ENCODE measurements around the gene WDFY3.

The WDFY3 gene

GRCh38 chr4:84944947-84945346 is 21.5 kb downstream of the WDFY3 start:
- DNase-seq = no peak

GRCh38 chr4:84940960-84941359 is 25.5 kb downstream of the WDFY3 start:
- DNase-seq = no peak

- DNase-seq = no peak
Measured at GRCh38 chr4:84939113-84939512, 27.4 kb downstream of the WDFY3 start.

- no peak for DNase-seq
Measured at GRCh38 chr4:84938316-84938715, 28.2 kb downstream of the WDFY3 start.

- DNase-seq = no peak
Measured at GRCh38 chr4:84937381-84937977, 29.0 kb downstream of the WDFY3 start.

- DNase-seq = no peak
Measured at GRCh38 chr4:84936123-84936522, 30.4 kb downstream of the WDFY3 start.

GRCh38 chr4:84932462-84932861 is 34.0 kb downstream of the WDFY3 start:
- DNase-seq = no peak

- DNase-seq = no peak
Measured at GRCh38 chr4:84931961-84932360, 34.5 kb downstream of the WDFY3 start.

GRCh38 chr4:84931274-84931673 is 35.2 kb downstream of the WDFY3 start:
- no peak for DNase-seq

GRCh38 chr4:84928089-84928488 is 38.4 kb downstream of the WDFY3 start:
- no peak for DNase-seq

GRCh38 chr4:84927428-84927827 is 39.1 kb downstream of the WDFY3 start:
- DNase-seq = no peak

GRCh38 chr4:84925558-84925957 is 40.9 kb downstream of the WDFY3 start:
- DNase-seq = no peak

- no peak for DNase-seq
Measured at GRCh38 chr4:84924434-84924833, 42.1 kb downstream of the WDFY3 start.

GRCh38 chr4:84920617-84921016 is 45.9 kb downstream of the WDFY3 start:
- DNase-seq = no peak

- DNase-seq = no peak
Measured at GRCh38 chr4:84917869-84918600, 48.5 kb downstream of the WDFY3 start.

- no peak for DNase-seq
Measured at GRCh38 chr4:84917086-84917821, 49.2 kb downstream of the WDFY3 start.

GRCh38 chr4:84916227-84916626 is 50.3 kb downstream of the WDFY3 start:
- DNase-seq = no peak

- no peak for DNase-seq
Measured at GRCh38 chr4:84915396-84915780, 51.1 kb downstream of the WDFY3 start.

GRCh38 chr4:84914686-84915395 is 51.6 kb downstream of the WDFY3 start:
- no peak for DNase-seq

GRCh38 chr4:84913176-84913575 is 53.3 kb downstream of the WDFY3 start:
- no peak for DNase-seq

- DNase-seq = no peak
Measured at GRCh38 chr4:84912741-84913140, 53.7 kb downstream of the WDFY3 start.

- DNase-seq = no peak
Measured at GRCh38 chr4:84908876-84909275, 57.6 kb downstream of the WDFY3 start.

GRCh38 chr4:84907145-84907544 is 59.3 kb downstream of the WDFY3 start:
- no peak for DNase-seq

- DNase-seq = no peak
Measured at GRCh38 chr4:84905646-84906045, 60.8 kb downstream of the WDFY3 start.
